Mesothelial cell of epicardium (in vitro differentiated cells): ENCODE data around the gene SUGP2. TPM values are rescaled to one million over a fixed set of nuclear protein-coding genes. Genes with fewer than 3 reads are reported as not detected.
A peak's percentile ranks its signal among the peaks of the same experiment; 100 is the strongest.

Source experiments
- DNase-seq, 2 experiments: peaks; one replicate each; pipeline ENCODE4 v3.0.0; 2021; ENCODE audit warnings: low spot score in 2 of 2; ENCODE audit not compliant: unreplicated experiment in 2 of 2
- H3K27ac Mint-ChIP-seq: 2 replicates; pipeline ENCODE4 v1.8.0; 2021; ENCODE audit warnings: mixed read lengths
- H3K27me3 Mint-ChIP-seq: 2 replicates; pipeline ENCODE4 v1.8.0; 2021; ENCODE audit warnings: low read depth, mixed read lengths
- H3K36me3 Mint-ChIP-seq: 2 replicates; pipeline ENCODE4 v1.8.0; 2021; ENCODE audit warnings: mixed read lengths
- H3K4me1 Mint-ChIP-seq: 2 replicates; pipeline ENCODE4 v1.8.0; 2021; ENCODE audit warnings: mixed read lengths
- H3K4me3 Mint-ChIP-seq: 2 replicates; pipeline ENCODE4 v1.8.0; 2021; ENCODE audit warnings: mild to moderate bottlenecking, moderate library complexity, mixed read lengths
- H3K9me3 Mint-ChIP-seq: 2 replicates; pipeline ENCODE4 v1.8.0; 2021; ENCODE audit warnings: mixed read lengths
- total RNA-seq: library from RNA; stranded (reverse); gene quantifications from 3 replicates; pipeline ENCODE4 v1.2.1, GENCODE V29; 2021
- TF ChIP-seq, protein P1 (sequence below): fragments of 200-600 bp; sonication (generic); IDR thresholded peaks from one replicate; pipeline ENCODE4 v1.5.0; 2021; ENCODE audit warnings: antibody characterized with exemption; ENCODE audit not compliant: unreplicated experiment

The SUGP2 gene
- total RNA-seq, 1 donor from 2014 or later, result 152 TPM

DNA sequence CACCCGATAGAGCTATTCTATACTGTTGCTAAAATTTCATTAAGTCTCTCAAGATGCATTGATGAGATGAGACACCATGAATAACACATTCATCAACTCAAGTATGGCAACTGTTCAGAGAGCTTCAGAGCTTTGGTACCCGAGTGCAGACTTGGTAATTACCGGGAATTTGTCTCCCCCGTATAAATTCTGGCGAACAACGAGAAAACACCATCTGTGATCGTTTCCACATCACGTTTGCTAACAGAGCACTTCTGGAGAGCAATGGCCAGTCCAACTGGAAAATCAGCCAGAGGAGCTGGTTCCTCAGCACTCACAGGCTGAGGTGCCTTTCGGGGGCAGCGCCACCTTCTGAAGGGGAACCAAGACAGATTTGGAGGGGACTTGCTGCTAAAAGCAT is 40.2 kb downstream of the SUGP2 start:
- no peak overlapping the region for H3K27ac Mint-ChIP-seq
- H3K9me3 Mint-ChIP-seq, result no peaks in the 10 kb centered on the region
- H3K4me1 Mint-ChIP-seq, result no peaks in the 10 kb centered on the region
- TF ChIP-seq, protein P1, sequence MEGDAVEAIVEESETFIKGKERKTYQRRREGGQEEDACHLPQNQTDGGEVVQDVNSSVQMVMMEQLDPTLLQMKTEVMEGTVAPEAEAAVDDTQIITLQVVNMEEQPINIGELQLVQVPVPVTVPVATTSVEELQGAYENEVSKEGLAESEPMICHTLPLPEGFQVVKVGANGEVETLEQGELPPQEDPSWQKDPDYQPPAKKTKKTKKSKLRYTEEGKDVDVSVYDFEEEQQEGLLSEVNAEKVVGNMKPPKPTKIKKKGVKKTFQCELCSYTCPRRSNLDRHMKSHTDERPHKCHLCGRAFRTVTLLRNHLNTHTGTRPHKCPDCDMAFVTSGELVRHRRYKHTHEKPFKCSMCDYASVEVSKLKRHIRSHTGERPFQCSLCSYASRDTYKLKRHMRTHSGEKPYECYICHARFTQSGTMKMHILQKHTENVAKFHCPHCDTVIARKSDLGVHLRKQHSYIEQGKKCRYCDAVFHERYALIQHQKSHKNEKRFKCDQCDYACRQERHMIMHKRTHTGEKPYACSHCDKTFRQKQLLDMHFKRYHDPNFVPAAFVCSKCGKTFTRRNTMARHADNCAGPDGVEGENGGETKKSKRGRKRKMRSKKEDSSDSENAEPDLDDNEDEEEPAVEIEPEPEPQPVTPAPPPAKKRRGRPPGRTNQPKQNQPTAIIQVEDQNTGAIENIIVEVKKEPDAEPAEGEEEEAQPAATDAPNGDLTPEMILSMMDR, result no peak
- H3K4me3 Mint-ChIP-seq, result no peak overlapping the region
- H3K36me3 Mint-ChIP-seq, result peaks cover 18% of the 10 kb centered on the region
- DNase-seq, result no peak
- no peaks in the 10 kb centered on the region for H3K27me3 Mint-ChIP-seq

GRCh38 chr19:18992696-18993095 is 40.6 kb downstream of the SUGP2 start:
- no peak overlapping the region for H3K27ac Mint-ChIP-seq
- TF ChIP-seq, protein P1, result no peak

GRCh38 chr19:18991468-18991867 is 41.8 kb downstream of the SUGP2 start:
- TF ChIP-seq, protein P1, result no peak
- Mint-ChIP-seq H3K27ac (no peak overlapping the region), H3K36me3 (peaks cover 13% of the 10 kb centered on the region), H3K9me3 (no peaks in the 10 kb centered on the region), H3K27me3 (peaks cover 7% of the 10 kb centered on the region), H3K4me3 (no peak overlapping the region), H3K4me1 (no peaks in the 10 kb centered on the region)
- no peak for DNase-seq

More at GRCh38 chr19:18992696-18993095, 40.6 kb downstream of the SUGP2 start:
- peaks cover 14% of the 10 kb centered on the region for H3K36me3 Mint-ChIP-seq
- DNase-seq, result no peak
- H3K9me3 Mint-ChIP-seq, result no peaks in the 10 kb centered on the region
- no peaks in the 10 kb centered on the region for H3K4me1 Mint-ChIP-seq
- peaks cover under 1% of the 10 kb centered on the region for H3K27me3 Mint-ChIP-seq
- no peak overlapping the region for H3K4me3 Mint-ChIP-seq

- Mint-ChIP-seq H3K36me3 (peaks cover 13% of the 10 kb centered on the region), H3K9me3 (no peaks in the 10 kb centered on the region), H3K27ac (peak overlapping the region; percentile 16), H3K27me3 (peaks cover 7% of the 10 kb centered on the region), H3K4me3 (no peak overlapping the region), H3K4me1 (no peaks in the 10 kb centered on the region)
- DNase-seq, result no peak
- TF ChIP-seq, protein P1, result no peak
Observed at GRCh38 chr19:18991006-18991405, 42.3 kb downstream of the SUGP2 start.

- Mint-ChIP-seq H3K9me3 (no peaks in the 10 kb centered on the region), H3K4me1 (no peaks in the 10 kb centered on the region), H3K27ac (no peak overlapping the region), H3K4me3 (no peak overlapping the region), H3K27me3 (peaks cover 9% of the 10 kb centered on the region), H3K36me3 (peaks cover 13% of the 10 kb centered on the region)
- DNase-seq, result no peak
- TF ChIP-seq, protein P1, result no peak
Observed at GRCh38 chr19:18990128-18990708, 43.1 kb downstream of the SUGP2 start.

DNA sequence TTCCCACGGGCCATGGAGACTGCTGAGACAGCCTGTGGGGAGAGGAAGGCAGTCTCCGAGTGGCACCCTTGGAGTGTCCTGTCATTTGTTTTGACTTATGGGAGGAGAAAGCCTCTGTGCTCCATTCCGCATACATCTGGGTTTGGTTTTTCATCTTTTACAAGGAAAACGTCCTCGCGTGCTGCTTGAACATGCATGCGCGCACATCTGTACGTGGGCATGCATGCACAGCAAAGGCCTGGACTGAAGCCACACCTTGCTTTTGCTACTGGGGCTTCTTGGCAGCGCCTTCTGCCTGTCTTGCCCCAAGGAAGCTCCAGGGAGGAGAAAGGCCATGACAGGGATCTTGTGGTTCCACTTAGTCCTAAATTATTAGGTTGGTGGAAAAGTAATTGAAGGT is 44.0 kb downstream of the SUGP2 start:
- TF ChIP-seq, protein P1, result no peak
- Mint-ChIP-seq H3K27ac (no peak overlapping the region), H3K9me3 (no peaks in the 10 kb centered on the region), H3K27me3 (peaks cover 15% of the 10 kb centered on the region), H3K36me3 (peaks cover 13% of the 10 kb centered on the region), H3K4me3 (no peak overlapping the region), H3K4me1 (no peaks in the 10 kb centered on the region)
- no peak for DNase-seq
